ENCODE data around the gene MGAT4C.

DNA sequence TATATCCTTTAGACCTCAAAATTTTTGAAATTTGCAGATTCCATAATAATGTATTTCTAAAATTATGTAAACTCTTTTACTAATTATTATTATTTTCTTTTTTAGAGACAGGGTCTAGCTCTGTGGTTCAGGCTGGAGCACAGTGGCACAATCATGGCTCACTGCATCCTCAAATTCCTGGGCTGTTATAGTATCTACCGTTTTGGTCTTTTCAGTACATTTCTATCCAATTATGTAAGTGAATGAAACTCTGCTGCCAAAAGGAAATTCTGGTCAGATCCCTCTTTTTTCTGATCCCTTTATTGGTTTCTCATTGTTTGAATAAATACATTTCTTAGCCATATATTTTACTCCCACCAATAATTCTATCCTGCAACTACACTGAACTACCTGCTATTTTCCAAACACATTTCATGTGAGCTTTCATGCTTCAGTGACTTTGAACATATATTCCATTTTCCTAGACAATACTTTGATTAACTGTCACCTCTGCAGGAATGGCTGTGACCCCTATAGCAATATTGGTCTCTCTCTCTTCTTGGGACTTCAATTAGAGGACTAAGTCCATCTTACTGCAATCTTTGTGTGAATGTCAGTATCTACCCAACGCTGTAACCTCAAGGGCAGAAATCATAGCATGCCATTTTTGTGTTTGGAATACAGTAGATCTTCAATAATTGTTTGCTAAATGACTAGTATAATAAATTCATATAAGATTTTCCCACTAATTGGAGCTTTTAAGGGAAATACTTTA, 198.9 kb downstream of the MGAT4C start:
- TF ChIP-seq RARB (CRISPR knock-in tag; IDR thresholded peaks at IDR 0.05) (no peak), BACH2 (CRISPR knock-in tag; IDR thresholded peaks at IDR 0.05; ENCODE audit: borderline replicate concordance) (no peak), ZNF8 (CRISPR knock-in tag; IDR thresholded peaks at IDR 0.05) (no peak), OSR1 (CRISPR knock-in tag; IDR thresholded peaks at IDR 0.05) (no peak), ESRRG (CRISPR knock-in tag; IDR thresholded peaks at IDR 0.05) (no peak)
- TF ChIP-seq, protein P1, sequence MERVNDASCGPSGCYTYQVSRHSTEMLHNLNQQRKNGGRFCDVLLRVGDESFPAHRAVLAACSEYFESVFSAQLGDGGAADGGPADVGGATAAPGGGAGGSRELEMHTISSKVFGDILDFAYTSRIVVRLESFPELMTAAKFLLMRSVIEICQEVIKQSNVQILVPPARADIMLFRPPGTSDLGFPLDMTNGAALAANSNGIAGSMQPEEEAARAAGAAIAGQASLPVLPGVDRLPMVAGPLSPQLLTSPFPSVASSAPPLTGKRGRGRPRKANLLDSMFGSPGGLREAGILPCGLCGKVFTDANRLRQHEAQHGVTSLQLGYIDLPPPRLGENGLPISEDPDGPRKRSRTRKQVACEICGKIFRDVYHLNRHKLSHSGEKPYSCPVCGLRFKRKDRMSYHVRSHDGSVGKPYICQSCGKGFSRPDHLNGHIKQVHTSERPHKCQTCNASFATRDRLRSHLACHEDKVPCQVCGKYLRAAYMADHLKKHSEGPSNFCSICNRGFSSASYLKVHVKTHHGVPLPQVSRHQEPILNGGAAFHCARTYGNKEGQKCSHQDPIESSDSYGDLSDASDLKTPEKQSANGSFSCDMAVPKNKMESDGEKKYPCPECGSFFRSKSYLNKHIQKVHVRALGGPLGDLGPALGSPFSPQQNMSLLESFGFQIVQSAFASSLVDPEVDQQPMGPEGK (CRISPR knock-in tag; IDR thresholded peaks at IDR 0.05; ENCODE audit: borderline replicate concordance) = no peak
- TF ChIP-seq, protein P2, sequence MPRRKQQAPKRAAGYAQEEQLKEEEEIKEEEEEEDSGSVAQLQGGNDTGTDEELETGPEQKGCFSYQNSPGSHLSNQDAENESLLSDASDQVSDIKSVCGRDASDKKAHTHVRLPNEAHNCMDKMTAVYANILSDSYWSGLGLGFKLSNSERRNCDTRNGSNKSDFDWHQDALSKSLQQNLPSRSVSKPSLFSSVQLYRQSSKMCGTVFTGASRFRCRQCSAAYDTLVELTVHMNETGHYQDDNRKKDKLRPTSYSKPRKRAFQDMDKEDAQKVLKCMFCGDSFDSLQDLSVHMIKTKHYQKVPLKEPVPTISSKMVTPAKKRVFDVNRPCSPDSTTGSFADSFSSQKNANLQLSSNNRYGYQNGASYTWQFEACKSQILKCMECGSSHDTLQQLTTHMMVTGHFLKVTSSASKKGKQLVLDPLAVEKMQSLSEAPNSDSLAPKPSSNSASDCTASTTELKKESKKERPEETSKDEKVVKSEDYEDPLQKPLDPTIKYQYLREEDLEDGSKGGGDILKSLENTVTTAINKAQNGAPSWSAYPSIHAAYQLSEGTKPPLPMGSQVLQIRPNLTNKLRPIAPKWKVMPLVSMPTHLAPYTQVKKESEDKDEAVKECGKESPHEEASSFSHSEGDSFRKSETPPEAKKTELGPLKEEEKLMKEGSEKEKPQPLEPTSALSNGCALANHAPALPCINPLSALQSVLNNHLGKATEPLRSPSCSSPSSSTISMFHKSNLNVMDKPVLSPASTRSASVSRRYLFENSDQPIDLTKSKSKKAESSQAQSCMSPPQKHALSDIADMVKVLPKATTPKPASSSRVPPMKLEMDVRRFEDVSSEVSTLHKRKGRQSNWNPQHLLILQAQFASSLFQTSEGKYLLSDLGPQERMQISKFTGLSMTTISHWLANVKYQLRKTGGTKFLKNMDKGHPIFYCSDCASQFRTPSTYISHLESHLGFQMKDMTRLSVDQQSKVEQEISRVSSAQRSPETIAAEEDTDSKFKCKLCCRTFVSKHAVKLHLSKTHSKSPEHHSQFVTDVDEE (CRISPR knock-in tag; IDR thresholded peaks at IDR 0.05) = no peak
- TF ChIP-seq, protein P3, sequence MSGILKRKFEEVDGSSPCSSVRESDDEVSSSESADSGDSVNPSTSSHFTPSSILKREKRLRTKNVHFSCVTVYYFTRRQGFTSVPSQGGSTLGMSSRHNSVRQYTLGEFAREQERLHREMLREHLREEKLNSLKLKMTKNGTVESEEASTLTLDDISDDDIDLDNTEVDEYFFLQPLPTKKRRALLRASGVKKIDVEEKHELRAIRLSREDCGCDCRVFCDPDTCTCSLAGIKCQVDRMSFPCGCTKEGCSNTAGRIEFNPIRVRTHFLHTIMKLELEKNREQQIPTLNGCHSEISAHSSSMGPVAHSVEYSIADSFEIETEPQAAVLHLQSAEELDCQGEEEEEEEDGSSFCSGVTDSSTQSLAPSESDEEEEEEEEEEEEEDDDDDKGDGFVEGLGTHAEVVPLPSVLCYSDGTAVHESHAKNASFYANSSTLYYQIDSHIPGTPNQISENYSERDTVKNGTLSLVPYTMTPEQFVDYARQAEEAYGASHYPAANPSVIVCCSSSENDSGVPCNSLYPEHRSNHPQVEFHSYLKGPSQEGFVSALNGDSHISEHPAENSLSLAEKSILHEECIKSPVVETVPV (CRISPR knock-in tag; IDR thresholded peaks at IDR 0.05) = no peak
